Endodermal cell (in vitro differentiated cells): ENCODE results near the gene POLD2. TPM values are rescaled to one million over a fixed set of nuclear protein-coding genes. Genes with fewer than 3 reads are reported as not detected.

Source experiments
- DNase-seq: peaks from one replicate; pipeline ENCODE4 v3.0.0-alpha.2; 2017
- H3K27ac ChIP-seq: 2 replicates; pipeline ENCODE4 v1.5.1; 2013; ENCODE audit warnings: mild to moderate bottlenecking, low read depth, low read length, moderate library complexity
- H3K27me3 ChIP-seq: 2 replicates; pipeline ENCODE4 v1.6.1; 2013; ENCODE audit warnings: mild to moderate bottlenecking, low read length, moderate library complexity; ENCODE audit not compliant: insufficient read depth, control insufficient read depth, poor library complexity, severe bottlenecking
- H3K36me3 ChIP-seq: 2 replicates; pipeline ENCODE4 v1.7.0; 2013; ENCODE audit warnings: mild to moderate bottlenecking, low read length, moderate library complexity; ENCODE audit not compliant: control insufficient read depth, insufficient read depth
- H3K4me1 ChIP-seq: one replicate; pipeline ENCODE4 v1.7.0; 2013; ENCODE audit warnings: low read length; ENCODE audit not compliant: control insufficient read depth, insufficient read depth
- H3K4me3 ChIP-seq: 2 replicates; pipeline ENCODE4 v1.5.1; 2013; ENCODE audit warnings: mild to moderate bottlenecking, low read length, moderate library complexity
- H3K9ac ChIP-seq: 2 replicates; pipeline ENCODE4 v1.6.1; 2013; ENCODE audit warnings: mild to moderate bottlenecking, low read length, moderate library complexity; ENCODE audit not compliant: poor library complexity, severe bottlenecking; ENCODE audit errors: extremely low read depth
- H3K9me3 ChIP-seq: 2 replicates; pipeline ENCODE4 v1.6.1; 2013; ENCODE audit warnings: mild to moderate bottlenecking, low read length, moderate library complexity; ENCODE audit not compliant: control insufficient read depth
- H3K27ac Mint-ChIP-seq: 2 replicates; pipeline ENCODE4 v1.8.0; 2020; ENCODE audit warnings: mixed read lengths
- H3K27me3 Mint-ChIP-seq: 2 replicates; pipeline ENCODE4 v1.8.0; 2021; ENCODE audit warnings: mild to moderate bottlenecking, mixed read lengths; ENCODE audit not compliant: insufficient read depth
- H3K36me3 Mint-ChIP-seq: 2 replicates; pipeline ENCODE4 v1.8.0; 2020; ENCODE audit warnings: low read depth, mixed read lengths
- H3K4me1 Mint-ChIP-seq: 2 replicates; pipeline ENCODE4 v1.8.0; 2020; ENCODE audit warnings: mixed read lengths
- H3K4me3 Mint-ChIP-seq: 2 replicates; pipeline ENCODE4 v1.8.0; 2020; ENCODE audit warnings: mild to moderate bottlenecking, moderate library complexity, mixed read lengths
- H3K9me3 Mint-ChIP-seq: 2 replicates; pipeline ENCODE4 v1.8.0; 2020; ENCODE audit warnings: mild to moderate bottlenecking, mixed read lengths
- WGBS, 2 experiments: methylation state at CpG; one replicate each; pipeline versions ENCODE4 v1.1.5 to v1.1.7; 2013; ENCODE audit warnings: missing lambda C conversion rate in 2 of 2, mixed read lengths in 1 of 2; ENCODE audit not compliant: insufficient coverage in 1 of 2, insufficient read length in 1 of 2; 5-methylcytosine and 5-hydroxymethylcytosine counted together
- total RNA-seq, 2 donors: library from RNA; stranded (reverse); fragmentation: NEBNext Ultra II Directional in 1 of 2; extraction: Animal tissue kit (Norgen Biotek cat#: 25700) in 1 of 2; gene quantifications; 2 replicates in 1 of 2; 3 replicates in 1 of 2; pipeline ENCODE4 v1.2.1, GENCODE V29; 2021
- TF ChIP-seq, protein P1 (sequence below): fragments of 200-600 bp; sonication (generic); conservative IDR thresholded peaks from 2 replicates; pipeline ENCODE4 v1.5.0; 2021; ENCODE audit warnings: antibody characterized with exemption, mild to moderate bottlenecking

Gene POLD2
- total RNA-seq, 2 donors from 2014 or later = 127 to 141 TPM

DNA sequence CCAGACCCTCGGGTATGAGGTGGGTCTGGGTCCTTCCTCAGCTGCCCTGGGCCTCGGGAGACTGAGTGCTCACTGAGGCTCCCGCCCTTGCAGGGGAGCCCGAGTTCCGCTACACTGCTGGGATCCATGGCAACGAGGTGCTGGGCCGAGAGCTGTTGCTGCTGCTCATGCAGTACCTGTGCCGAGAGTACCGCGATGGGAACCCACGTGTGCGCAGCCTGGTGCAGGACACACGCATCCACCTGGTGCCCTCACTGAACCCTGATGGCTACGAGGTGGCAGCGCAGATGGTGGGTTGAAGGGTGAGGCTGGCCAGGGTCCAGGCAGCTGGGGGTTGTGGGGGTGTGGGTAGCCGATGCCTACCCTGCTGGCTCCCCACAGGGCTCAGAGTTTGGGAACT is 11.6 kb downstream of the POLD2 start:
- no peak overlapping the region for H3K27ac Mint-ChIP-seq
- H3K9me3 ChIP-seq = no peaks in the 10 kb centered on the region
- no peaks in the 10 kb centered on the region for H3K9me3 Mint-ChIP-seq
- H3K27me3 ChIP-seq = no peaks in the 10 kb centered on the region
- H3K9ac ChIP-seq = no peak overlapping the region
- H3K4me1 ChIP-seq = no peaks in the 10 kb centered on the region
- no peak overlapping the region for H3K27ac ChIP-seq
- no peaks in the 10 kb centered on the region for H3K4me1 Mint-ChIP-seq
- H3K36me3 ChIP-seq = no peaks in the 10 kb centered on the region
- H3K36me3 Mint-ChIP-seq = peaks cover 44% of the 10 kb centered on the region
- TF ChIP-seq, protein P1, sequence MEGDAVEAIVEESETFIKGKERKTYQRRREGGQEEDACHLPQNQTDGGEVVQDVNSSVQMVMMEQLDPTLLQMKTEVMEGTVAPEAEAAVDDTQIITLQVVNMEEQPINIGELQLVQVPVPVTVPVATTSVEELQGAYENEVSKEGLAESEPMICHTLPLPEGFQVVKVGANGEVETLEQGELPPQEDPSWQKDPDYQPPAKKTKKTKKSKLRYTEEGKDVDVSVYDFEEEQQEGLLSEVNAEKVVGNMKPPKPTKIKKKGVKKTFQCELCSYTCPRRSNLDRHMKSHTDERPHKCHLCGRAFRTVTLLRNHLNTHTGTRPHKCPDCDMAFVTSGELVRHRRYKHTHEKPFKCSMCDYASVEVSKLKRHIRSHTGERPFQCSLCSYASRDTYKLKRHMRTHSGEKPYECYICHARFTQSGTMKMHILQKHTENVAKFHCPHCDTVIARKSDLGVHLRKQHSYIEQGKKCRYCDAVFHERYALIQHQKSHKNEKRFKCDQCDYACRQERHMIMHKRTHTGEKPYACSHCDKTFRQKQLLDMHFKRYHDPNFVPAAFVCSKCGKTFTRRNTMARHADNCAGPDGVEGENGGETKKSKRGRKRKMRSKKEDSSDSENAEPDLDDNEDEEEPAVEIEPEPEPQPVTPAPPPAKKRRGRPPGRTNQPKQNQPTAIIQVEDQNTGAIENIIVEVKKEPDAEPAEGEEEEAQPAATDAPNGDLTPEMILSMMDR = no peak
- no peaks in the 10 kb centered on the region for H3K27me3 Mint-ChIP-seq
- no peak overlapping the region for H3K4me3 Mint-ChIP-seq
- no peak for DNase-seq
- 94 to 95% methylated on average over 12 to 16 of the region's 16 CpGs for WGBS, 2 experiments
- no peak overlapping the region for H3K4me3 ChIP-seq

DNA sequence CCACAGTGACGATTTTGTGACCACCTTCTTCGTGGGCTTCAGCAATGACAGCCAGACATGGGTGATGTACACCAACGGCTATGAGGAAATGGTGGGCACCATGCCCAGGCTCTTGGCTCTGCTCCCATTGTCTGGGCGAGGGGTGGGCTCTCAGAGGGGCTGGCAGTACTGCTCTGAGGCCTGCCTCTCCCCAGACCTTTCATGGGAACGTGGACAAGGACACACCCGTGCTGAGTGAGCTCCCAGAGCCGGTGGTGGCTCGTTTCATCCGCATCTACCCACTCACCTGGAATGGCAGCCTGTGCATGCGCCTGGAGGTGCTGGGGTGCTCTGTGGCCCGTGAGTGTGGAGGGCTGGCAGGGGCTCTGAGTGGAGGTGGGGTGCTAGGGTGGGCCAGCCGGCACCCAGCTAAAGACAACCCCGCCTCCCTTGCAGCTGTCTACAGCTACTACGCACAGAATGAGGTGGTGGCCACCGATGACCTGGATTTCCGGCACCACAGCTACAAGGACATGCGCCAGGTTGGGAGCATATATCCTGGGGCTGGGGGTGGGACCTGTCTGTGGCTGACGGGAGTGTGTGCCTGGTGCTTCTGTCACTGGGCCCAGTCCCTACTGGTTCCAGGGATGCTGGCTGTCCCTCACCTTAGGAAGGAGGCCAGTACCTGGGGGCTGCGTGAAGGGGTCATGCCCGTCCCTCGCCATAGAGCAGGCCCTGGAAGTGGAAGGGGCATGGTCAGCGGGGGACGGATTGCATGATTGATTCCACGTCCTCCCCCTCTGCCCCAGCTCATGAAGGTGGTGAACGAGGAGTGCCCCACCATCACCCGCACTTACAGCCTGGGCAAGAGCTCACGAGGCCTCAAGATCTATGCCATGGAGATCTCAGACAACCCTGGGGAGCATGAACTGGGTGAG is 12.4 kb downstream of the POLD2 start:
- Histone ChIP-seq H3K27ac (no peak overlapping the region), H3K27me3 (no peaks in the 10 kb centered on the region), H3K4me1 (no peaks in the 10 kb centered on the region), H3K9ac (no peak overlapping the region), H3K4me3 (no peak overlapping the region), H3K9me3 (no peaks in the 10 kb centered on the region), H3K36me3 (no peaks in the 10 kb centered on the region)
- Mint-ChIP-seq H3K27ac (no peak overlapping the region), H3K4me1 (no peaks in the 10 kb centered on the region), H3K27me3 (no peaks in the 10 kb centered on the region), H3K4me3 (no peak overlapping the region), H3K9me3 (no peaks in the 10 kb centered on the region), H3K36me3 (peaks cover 40% of the 10 kb centered on the region)
- TF ChIP-seq, protein P1 = no peak
- no peak for DNase-seq
- WGBS, 2 experiments = 89 to 90% methylated on average over 16 to 27 of the region's 27 CpGs

DNA sequence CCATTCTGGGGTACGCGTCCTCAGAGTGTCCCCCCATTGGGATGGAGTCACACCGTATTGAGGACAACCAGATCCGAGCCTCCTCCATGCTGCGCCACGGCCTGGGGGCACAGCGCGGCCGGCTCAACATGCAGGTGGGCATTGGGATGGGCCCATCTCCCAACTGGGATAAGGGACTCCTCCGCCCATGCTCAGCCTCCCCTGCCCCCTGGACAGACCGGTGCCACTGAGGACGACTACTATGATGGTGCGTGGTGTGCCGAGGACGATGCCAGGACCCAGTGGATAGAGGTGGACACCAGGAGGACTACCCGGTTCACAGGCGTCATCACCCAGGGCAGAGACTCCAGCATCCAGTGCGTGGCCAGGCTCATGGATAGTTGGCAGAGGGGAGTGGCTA is 13.4 kb downstream of the POLD2 start:
- Histone ChIP-seq H3K36me3 (no peaks in the 10 kb centered on the region), H3K4me3 (no peak overlapping the region), H3K9me3 (no peaks in the 10 kb centered on the region), H3K9ac (no peak overlapping the region), H3K4me1 (no peaks in the 10 kb centered on the region), H3K27me3 (no peaks in the 10 kb centered on the region), H3K27ac (no peak overlapping the region)
- H3K4me1 Mint-ChIP-seq = peaks cover 8% of the 10 kb centered on the region
- no peaks in the 10 kb centered on the region for H3K9me3 Mint-ChIP-seq
- 93 to 96% methylated on average over 15 to 18 of the region's 18 CpGs for WGBS, 2 experiments
- peaks cover 33% of the 10 kb centered on the region for H3K36me3 Mint-ChIP-seq
- DNase-seq = no peak
- H3K27me3 Mint-ChIP-seq = peaks cover 8% of the 10 kb centered on the region
- H3K4me3 Mint-ChIP-seq = no peak overlapping the region
- TF ChIP-seq, protein P1 = no peak
- H3K27ac Mint-ChIP-seq = no peak overlapping the region
